Measurements from ENCODE around the gene LGI4.

DNA sequence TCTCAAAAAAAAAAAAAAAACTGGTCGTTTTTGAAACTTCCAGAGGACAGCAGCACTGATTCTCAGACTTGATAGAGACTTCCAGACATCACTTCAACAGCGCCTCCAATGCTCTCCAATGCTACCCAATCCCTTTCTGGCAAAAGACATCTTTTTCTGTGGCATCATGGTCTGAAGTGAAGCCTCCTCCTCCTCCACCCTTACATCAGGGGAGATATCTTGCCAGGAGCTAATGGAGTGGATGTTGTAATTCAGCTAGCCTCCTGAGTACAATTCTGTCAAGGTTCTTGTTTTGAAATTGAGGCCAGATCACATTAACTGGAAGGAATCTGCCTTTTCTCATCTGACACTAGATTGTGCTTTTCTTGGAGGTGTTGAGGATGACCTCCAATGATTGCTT is 43.8 kb upstream of the LGI4 start:
- TF ChIP-seq, protein P1, sequence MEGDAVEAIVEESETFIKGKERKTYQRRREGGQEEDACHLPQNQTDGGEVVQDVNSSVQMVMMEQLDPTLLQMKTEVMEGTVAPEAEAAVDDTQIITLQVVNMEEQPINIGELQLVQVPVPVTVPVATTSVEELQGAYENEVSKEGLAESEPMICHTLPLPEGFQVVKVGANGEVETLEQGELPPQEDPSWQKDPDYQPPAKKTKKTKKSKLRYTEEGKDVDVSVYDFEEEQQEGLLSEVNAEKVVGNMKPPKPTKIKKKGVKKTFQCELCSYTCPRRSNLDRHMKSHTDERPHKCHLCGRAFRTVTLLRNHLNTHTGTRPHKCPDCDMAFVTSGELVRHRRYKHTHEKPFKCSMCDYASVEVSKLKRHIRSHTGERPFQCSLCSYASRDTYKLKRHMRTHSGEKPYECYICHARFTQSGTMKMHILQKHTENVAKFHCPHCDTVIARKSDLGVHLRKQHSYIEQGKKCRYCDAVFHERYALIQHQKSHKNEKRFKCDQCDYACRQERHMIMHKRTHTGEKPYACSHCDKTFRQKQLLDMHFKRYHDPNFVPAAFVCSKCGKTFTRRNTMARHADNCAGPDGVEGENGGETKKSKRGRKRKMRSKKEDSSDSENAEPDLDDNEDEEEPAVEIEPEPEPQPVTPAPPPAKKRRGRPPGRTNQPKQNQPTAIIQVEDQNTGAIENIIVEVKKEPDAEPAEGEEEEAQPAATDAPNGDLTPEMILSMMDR (IDR thresholded peaks at IDR 0.05; ENCODE audit: low read depth, low read length, missing input control), result no peak
- TF ChIP-seq YY1 (IDR thresholded peaks at IDR 0.05) (no peak), RXRA (IDR thresholded peaks at IDR 0.05) (no peak)
- TF ChIP-seq, protein P2, sequence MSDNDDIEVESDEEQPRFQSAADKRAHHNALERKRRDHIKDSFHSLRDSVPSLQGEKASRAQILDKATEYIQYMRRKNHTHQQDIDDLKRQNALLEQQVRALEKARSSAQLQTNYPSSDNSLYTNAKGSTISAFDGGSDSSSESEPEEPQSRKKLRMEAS (IDR thresholded peaks at IDR 0.05), result no peak
